Measurements from ENCODE around the gene LRP1-AS.

DNA sequence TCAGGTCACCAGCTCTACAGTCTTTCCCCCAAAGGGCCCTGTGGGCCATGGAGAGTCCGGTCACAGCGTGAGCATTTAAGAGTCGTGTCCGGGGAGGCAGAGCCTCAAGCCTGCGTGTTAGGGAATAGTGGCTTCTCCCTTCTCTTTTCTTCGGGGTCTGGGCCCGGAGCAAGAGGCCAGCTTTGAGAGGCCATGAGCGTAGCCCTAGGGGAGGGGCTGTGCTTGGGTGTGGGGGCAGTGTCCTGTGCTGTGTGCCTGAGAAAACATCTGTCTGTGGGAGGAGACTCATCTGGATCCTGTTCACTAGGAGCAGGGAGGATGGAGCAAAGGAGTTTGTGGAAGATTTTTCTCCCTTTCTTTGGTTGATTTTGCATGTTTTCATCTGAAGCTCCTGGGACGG is 5.3 kb downstream of the LRP1-AS start:
- TF ChIP-seq, protein P1, sequence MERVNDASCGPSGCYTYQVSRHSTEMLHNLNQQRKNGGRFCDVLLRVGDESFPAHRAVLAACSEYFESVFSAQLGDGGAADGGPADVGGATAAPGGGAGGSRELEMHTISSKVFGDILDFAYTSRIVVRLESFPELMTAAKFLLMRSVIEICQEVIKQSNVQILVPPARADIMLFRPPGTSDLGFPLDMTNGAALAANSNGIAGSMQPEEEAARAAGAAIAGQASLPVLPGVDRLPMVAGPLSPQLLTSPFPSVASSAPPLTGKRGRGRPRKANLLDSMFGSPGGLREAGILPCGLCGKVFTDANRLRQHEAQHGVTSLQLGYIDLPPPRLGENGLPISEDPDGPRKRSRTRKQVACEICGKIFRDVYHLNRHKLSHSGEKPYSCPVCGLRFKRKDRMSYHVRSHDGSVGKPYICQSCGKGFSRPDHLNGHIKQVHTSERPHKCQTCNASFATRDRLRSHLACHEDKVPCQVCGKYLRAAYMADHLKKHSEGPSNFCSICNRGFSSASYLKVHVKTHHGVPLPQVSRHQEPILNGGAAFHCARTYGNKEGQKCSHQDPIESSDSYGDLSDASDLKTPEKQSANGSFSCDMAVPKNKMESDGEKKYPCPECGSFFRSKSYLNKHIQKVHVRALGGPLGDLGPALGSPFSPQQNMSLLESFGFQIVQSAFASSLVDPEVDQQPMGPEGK (CRISPR knock-in tag; IDR thresholded peaks at IDR 0.05; ENCODE audit: borderline replicate concordance): no peak
- TF ChIP-seq GLIS3 (CRISPR knock-in tag; IDR thresholded peaks at IDR 0.05) (no peak), ZFP3 (CRISPR knock-in tag; IDR thresholded peaks at IDR 0.05) (no peak), ZFP30 (CRISPR knock-in tag; IDR thresholded peaks at IDR 0.05) (no peak)

All from SK-N-SH treated with all-trans-retinoic acid at 6 μM for 48 hours (cell line).